K562 (cell line): ENCODE results near the gene CLASP1. TPM values are rescaled to one million over a fixed set of nuclear protein-coding genes. Genes with fewer than 3 reads are reported as not detected.

Experiments used
- C11orf30 ChIP-seq: fragments of 450-650 bp; IDR thresholded peaks from 2 replicates; pipeline ENCODE4 v1.6.1; 2016; ENCODE audit warnings: low read depth, mild to moderate bottlenecking
- CBX8 ChIP-seq: fragments of 200-600 bp; sonication (generic); IDR thresholded peaks from 2 replicates; pipeline ENCODE4 v1.6.1; 2012; ENCODE audit warnings: borderline replicate concordance, mixed run types, low read depth, mild to moderate bottlenecking, moderate library complexity, mixed read lengths, low read length, control low read depth, inconsistent platforms; ENCODE audit not compliant: poor library complexity, severe bottlenecking; ENCODE audit errors: extremely low read depth
- MAFG ChIP-seq: fragments of 450-650 bp; conservative IDR thresholded peaks from 2 replicates; pipeline ENCODE4 v1.6.1; 2016; ENCODE audit warnings: missing genetic modification characterization, missing compliant biosample characterization
- NBN ChIP-seq: fragments of 450-650 bp; IDR thresholded peaks from 2 replicates; pipeline ENCODE4 v1.6.1; 2016; ENCODE audit warnings: low read depth, mild to moderate bottlenecking
- polyA plus RNA-seq, 8 experiments: library from polyadenylated mRNA; depleted of rRNA in 4 of 8; stranded (reverse) in 5 of 8; unstranded in 3 of 8; fragments of >200 nt; fragmentation: Nextera tagmentation in 2 of 8; fragmentation: Illumina TruSeq in 1 of 8; extraction: Ambion mirVana in 2 of 8; extraction: Trizol in 1 of 8; gene quantifications; 2 replicates each; pipeline versions ENCODE4 v1.2.1 to v1.2.3, GENCODE V29; 2011 to 2014; ENCODE audit warnings: inconsistent platforms in 1 of 8, missing spikeins in 1 of 8
- total RNA-seq, 7 experiments: library from RNA; depleted of rRNA in 6 of 7; stranded (reverse); fragments of >200 nt in 6 of 7; fragmentation: Illumina TruSeq in 2 of 7; extraction: Trizol in 2 of 7; gene quantifications; 2 replicates each; pipeline versions ENCODE4 v1.2.1 to v1.2.3, GENCODE V29; 2011 to 2021; ENCODE audit warnings: low replicate concordance in 1 of 7
- TF ChIP-seq, protein P1 (sequence below), 2 experiments: IDR thresholded peaks in 1 of 2; conservative IDR thresholded peaks in 1 of 2; 2 replicates each; pipeline ENCODE4 v1.6.1; 2016; ENCODE audit warnings: low read depth in 2 of 2, mild to moderate bottlenecking in 1 of 2, missing compliant biosample characterization in 1 of 2, missing genetic modification characterization in 1 of 2, moderate library complexity in 1 of 2
- TF ChIP-seq, protein P2 (sequence below): sonication (generic); formaldehyde crosslinking; IDR thresholded peaks from 2 replicates; pipeline ENCODE4 v1.8.1; 2023; ENCODE audit warnings: mild to moderate bottlenecking, missing genetic modification reagents

Gene CLASP1
- total and polyA plus RNA-seq, 9 of the 15 experiments (the other 6 are each of a cell fraction or from before 2014, with no cell fraction given), result 1.7 to 40.3 (median 20.7) TPM

DNA sequence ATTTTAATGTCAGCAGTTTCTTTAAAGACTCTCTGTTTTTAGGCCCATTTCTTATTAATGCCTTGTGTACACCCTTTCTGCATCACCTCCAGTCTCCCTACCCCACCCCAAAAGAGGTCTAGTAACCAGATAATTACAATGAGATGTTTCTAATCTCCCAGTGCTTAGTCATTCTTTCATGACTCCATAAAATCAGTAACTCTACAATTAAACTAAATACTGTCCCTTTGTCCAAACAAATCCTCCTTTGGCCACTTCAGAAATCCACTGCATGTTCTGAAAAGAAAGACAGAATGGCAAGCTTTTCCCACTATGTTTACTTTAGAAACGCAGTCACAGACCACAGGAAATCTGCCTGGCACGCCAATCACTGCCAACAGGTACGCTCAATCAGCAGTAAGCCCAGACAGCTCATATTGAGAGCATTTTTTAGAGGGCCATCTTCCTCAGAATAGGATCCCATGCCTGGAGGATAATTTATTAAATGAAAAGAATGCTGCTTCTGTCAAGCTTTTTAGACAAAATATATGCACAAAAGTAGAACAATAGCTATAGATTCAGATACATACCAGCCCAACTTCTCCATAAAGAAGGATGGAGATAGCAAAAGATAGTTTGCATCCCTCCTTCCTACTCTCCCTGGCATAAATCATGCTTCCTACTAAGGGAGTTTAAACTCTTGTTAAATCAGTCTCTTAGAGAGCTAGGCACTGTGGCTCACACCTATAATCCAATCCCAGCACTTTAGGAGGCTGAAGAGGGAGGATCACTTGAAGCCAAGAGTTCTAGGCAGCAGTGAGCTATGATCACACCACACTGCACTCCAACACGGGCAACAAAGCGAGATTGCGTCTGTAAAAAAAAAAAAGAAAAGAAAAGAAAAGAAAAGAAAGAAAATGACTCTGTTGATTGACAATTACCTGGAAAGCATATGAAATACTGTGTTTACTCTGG is 14.6 kb downstream of the CLASP1 start (continued):
- TF ChIP-seq, protein P1, sequence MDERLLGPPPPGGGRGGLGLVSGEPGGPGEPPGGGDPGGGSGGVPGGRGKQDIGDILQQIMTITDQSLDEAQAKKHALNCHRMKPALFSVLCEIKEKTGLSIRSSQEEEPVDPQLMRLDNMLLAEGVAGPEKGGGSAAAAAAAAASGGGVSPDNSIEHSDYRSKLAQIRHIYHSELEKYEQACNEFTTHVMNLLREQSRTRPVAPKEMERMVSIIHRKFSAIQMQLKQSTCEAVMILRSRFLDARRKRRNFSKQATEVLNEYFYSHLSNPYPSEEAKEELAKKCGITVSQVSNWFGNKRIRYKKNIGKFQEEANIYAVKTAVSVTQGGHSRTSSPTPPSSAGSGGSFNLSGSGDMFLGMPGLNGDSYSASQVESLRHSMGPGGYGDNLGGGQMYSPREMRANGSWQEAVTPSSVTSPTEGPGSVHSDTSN (CRISPR knock-in tag; IDR thresholded peaks at IDR 0.05; ENCODE audit: low read depth), result no peak
- TF ChIP-seq, protein P1 (tag; conservative IDR thresholded peaks at IDR 0.05; ENCODE audit: low read depth), result no peak
- TF ChIP-seq NBN (no peak), MAFG (peak; percentile 67), C11orf30 (peak; percentile 75), CBX8 (no peak)
- TF ChIP-seq, protein P2, sequence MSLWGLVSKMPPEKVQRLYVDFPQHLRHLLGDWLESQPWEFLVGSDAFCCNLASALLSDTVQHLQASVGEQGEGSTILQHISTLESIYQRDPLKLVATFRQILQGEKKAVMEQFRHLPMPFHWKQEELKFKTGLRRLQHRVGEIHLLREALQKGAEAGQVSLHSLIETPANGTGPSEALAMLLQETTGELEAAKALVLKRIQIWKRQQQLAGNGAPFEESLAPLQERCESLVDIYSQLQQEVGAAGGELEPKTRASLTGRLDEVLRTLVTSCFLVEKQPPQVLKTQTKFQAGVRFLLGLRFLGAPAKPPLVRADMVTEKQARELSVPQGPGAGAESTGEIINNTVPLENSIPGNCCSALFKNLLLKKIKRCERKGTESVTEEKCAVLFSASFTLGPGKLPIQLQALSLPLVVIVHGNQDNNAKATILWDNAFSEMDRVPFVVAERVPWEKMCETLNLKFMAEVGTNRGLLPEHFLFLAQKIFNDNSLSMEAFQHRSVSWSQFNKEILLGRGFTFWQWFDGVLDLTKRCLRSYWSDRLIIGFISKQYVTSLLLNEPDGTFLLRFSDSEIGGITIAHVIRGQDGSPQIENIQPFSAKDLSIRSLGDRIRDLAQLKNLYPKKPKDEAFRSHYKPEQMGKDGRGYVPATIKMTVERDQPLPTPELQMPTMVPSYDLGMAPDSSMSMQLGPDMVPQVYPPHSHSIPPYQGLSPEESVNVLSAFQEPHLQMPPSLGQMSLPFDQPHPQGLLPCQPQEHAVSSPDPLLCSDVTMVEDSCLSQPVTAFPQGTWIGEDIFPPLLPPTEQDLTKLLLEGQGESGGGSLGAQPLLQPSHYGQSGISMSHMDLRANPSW (CRISPR knock-in tag), result no peak
- TF ChIP-seq, all 486 proteins: peak for 7
